Inflammatory macrophage treated with lipopolysaccharide for 4 hours (primary cell): ENCODE measurements around the gene CCL18.
"Not testable (repeated sequence)": the region's sequence is repeated elsewhere in the genome, so short reads cannot be mapped to it uniquely, and the experiment has no call there.

Experiments used
- DNase-seq: peaks from one replicate; pipeline ENCODE4 v3.0.0-alpha.2; 2020

Gene CCL18

DNA sequence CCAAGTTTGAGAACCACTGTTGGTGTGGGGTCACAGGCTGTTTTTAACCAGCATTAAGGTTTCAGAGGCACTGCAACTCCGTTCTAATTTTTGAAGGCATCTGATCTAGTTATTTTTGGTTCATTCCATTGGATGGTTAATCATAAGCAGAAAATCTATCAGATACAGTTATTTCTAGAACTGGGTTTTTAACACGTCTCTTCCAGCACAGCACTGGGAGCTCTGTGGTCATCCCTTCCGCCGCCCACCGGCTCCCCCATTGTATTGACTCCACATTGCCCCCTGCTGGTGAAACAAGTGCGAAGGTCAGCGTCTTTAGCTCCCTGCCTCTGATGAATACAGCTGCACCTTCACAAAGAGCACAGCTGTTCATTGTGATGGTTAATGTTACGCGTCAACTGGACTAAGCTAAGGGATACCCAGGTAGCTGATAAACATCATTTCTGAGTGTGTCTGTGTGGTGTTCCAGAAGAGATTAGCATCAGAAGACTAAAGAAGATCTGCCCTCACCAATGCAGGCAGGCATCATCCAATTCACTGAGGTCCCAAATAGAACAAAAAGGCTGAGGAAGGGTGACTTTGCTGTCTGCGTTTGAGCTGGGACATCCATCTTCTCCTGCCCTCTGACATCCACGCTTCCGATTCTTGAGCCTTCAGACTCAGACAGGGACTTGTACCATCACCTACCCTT, 8.5 kb downstream of the CCL18 start:
- peak; percentile 79 for DNase-seq

DNA sequence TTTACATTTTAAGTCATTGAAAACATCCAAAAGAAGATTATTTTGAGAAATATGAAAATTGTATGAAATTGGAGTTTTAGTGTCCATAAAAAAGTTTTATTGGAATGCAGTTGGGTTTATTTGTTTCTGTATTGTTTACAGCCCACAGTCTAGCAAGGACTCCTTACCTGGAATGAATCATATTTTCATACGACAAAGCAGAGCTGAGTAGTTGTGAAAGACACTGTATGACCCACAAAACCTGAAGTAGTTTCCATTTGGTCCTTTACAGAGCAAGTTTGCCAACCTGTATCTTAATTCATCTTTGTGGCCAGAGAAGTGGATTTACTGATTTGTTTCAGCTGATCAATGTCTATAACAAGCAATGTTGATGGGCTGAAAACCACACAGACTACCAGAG, 10.3 kb downstream of the CCL18 start:
- DNase-seq, result no peak

GRCh38 chr17:36081681-36082471, 17.8 kb downstream of the CCL18 start:
- peak; percentile 59 for DNase-seq

DNA sequence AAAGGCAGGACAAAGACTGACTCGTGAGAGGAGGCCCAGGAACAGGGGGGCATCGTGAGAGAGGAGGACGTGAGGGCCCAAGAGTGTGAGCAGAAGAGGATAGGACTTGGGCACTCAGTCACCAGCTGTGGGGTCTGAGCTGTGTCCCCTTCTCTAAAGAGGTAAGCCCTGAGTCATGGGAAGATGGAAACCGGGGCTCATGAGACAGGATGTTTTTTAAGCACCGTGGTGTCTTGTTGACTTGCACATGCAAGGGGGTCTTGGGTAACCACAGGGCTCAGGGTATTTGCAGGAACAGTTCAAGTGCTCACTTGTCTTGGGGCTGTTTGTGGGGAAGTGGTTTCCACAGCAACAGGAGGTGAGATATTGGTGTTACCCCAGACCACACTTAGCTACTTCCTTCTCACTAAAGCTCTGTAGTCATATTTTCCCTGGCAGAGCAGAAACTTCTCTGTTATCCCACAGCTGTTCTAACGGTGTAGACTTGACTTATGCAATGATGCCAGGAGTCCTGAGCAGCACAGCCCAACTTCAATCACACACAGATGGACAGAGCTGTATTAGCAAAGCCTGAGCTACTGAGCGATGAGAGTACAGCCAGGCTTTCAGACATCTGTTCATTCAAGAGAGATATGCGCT, 18.5 kb downstream of the CCL18 start:
- peak; percentile 91 for DNase-seq

- peak; percentile 85 for DNase-seq
Observed at GRCh38 chr17:36083691-36084090, 19.6 kb downstream of the CCL18 start.

DNA sequence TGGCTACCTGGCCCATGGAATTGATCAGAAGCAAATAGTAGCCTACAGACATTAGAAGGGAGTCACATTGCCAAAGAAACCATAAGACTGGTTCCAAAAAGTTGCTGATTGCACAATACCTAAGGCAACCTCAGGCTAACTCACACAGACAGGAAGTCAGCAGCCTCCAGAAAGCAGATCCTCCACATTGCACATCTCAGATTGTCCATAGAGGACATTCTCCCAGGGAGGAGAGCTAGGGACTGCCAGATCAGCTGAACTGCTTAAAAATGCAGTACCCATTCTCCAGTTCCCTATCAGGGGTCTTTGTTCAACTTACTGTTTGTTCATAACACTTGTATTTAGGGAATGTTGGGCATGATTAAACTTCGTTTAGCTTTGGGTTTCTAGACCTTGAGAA, 21.7 kb downstream of the CCL18 start:
- DNase-seq, result peak; percentile 92

DNA sequence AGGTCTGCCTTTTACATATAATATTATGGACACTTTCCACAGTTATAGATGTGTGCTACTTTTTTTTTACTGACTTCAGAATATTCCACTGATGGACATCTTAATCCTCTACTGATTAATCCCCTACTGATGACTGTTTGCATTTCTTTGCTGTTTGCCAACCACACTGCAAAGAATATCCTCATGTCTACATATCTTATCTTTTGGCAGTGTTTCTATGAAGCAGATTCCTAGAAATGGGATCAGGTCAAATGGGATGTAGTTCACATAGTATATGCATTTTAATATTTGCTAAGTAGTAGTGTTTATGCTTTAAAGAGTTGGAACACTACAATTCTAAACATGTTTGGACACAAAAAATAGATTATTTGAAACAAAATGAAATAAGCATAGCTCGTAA, 22.7 kb downstream of the CCL18 start:
- peak; percentile 57 for DNase-seq

DNA sequence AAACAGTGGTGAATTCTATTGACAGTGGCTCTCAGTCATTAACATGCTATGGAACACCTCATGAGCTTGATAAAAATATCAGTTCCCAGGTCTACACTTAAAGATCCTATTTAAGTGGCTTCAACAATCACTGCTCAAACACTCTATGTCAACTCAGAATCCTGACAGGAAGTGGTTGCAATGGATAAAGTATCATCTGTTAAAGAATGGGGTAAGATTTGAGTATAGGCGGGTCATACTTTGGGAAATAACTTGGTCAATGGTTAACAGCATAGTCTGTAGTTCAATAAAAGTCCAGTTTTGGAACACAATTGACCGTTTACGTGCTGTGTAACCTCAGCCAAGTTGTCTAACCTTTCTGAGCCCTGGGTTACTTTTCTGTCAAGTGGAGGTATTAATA, 23.4 kb downstream of the CCL18 start:
- DNase-seq, result peak; percentile 71

- peak; percentile 88 for DNase-seq
Observed at GRCh38 chr17:36087897-36088572, 24.0 kb downstream of the CCL18 start.

- DNase-seq, result peak; percentile 86
Observed at GRCh38 chr17:36088670-36089338, 24.7 kb downstream of the CCL18 start.

GRCh38 chr17:36089339-36089865, 25.3 kb downstream of the CCL18 start:
- DNase-seq, result peak; percentile 58

- peak; percentile 99 for DNase-seq
Observed at GRCh38 chr17:36089888-36090836, 26.1 kb downstream of the CCL18 start, which contains the start of gene CCL3. Gene CCL3, minus strand, starts transcription at chr17:36090143. Its CDS starts 85 bp downstream, at chr17:36090058.

GRCh38 chr17:36092230-36092629, 28.2 kb downstream of the CCL18 start:
- peak; percentile 97 for DNase-seq

DNA sequence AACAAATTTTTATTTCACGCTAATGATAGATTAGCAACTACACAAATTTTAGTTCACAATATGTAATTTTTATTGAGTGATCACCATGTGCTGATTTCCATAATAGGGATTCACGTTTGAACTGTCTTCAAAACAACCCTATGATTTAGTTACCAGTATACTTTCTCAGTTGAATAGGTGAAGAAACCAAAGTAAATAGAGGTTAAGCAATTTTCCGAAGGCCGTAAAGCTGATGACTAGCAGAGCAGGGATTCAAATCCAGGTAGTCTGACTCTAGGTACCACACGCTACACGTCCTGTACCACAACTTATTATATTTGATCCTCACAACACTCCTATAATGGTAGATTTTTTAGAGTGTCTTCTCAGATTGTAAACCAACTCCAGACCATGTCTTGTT, 28.6 kb downstream of the CCL18 start:
- not testable (repeated sequence) for DNase-seq

GRCh38 chr17:36094232-36094631, 30.2 kb downstream of the CCL18 start:
- no peak for DNase-seq

GRCh38 chr17:36094746-36095145, 30.7 kb downstream of the CCL18 start:
- DNase-seq, result no peak

DNA sequence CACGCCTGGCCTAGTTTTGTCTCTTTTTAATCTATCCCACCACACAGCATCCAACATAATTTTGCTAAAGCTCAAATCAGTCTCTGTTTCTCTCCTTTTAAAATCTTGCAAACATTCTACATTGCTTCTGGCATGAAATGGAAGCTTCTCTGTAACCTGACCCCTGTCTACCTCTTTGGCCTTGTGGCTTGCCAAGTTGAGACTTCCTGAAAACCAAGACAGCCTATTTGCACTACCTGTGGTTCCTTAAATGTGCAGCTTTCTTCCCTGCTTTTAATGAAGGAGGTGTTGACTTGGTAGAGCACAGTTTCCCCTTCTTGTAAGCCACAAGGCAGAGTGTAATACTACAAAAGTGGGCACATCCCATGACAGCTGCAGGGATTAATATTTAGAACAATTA, 31.9 kb downstream of the CCL18 start:
- no peak for DNase-seq

GRCh38 chr17:36099004-36099403, 34.9 kb downstream of the CCL18 start:
- DNase-seq, result not testable (repeated sequence)

DNA sequence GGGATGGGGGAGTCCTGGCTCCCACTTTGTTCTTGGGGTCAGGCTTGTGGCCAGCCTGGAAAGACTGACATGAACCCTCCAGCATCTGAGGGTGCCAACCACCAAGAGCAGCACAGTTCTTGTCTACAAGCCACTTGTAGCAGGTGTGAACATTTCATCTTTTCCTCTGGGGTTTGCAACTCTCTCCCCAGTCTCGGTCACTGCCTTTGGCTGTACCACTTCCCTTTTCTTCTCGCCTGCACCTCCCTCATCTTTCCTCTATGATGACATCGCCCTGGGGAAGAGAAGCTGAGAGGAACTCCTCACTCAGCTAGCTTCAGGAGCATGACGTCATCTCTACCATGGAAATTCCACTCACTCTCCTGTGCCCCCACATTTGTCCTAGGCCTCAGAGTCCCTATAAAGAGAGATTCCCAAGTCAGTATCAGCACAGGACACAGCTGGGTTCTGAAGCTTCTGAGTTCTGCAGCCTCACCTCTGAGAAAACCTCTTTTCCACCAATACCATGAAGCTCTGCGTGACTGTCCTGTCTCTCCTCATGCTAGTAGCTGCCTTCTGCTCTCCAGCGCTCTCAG, 39.4 kb downstream of the CCL18 start, which contains the start of gene CCL4:
Gene CCL4, plus strand, starts transcription at position 427 of the 575 bp plus-strand sequence. Its CDS starts 79 bp downstream, at position 506.
- DNase-seq, result peak; percentile 96

DNA sequence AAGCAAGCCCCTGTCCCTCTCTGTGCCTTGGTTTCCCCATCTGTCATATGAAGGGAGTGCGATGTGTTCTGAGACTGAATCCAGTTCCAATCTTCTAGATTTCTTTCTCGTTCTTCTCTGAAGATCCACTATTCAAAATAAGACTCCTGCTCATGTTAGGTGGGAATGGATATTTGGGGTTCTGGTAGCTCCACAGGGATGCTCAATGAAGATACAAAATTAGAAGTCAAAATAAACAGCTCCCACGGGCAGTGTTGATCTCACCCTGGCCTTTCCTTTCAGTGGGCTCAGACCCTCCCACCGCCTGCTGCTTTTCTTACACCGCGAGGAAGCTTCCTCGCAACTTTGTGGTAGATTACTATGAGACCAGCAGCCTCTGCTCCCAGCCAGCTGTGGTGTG, 40.2 kb downstream of the CCL18 start:
- DNase-seq, result peak; percentile 53
